HPDE6-E6E7 (cell line): Measurements from ENCODE around the gene RBBP8NL.

ENCODE experiments used
- DNase-seq: peaks from one replicate; pipeline ENCODE4 v3.0.0; 2011; ENCODE audit warnings: missing footprints; ENCODE audit errors: extremely low spot score

RBBP8NL gene

DNA sequence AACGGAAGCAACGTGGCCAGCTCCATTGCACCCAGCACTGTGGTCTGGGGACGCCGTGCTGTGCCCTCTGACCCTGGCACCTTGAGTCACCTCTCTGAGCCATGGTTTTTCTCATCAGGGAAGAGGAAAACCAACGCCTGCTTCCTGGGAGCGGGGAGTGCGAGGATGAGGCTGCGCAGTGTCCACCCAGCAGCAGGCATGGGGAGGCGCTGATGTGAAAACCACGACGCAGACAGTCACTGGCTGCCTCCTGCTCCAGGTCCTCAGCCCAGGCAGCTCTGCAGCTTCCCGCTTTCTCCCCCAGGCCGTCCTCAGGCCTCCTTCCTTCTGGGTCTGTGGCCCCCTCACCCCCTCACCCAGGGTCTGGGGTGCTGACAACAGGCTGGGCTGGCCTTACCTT, 34.5 kb upstream of the RBBP8NL start:
- no peak for DNase-seq

GRCh38 chr20:62461157-62461556, 33.8 kb upstream of the RBBP8NL start:
- no peak for DNase-seq

- no peak for DNase-seq
These were observed 33.3 kb upstream of the RBBP8NL start for GRCh38 chr20:62460678-62461077.

DNA sequence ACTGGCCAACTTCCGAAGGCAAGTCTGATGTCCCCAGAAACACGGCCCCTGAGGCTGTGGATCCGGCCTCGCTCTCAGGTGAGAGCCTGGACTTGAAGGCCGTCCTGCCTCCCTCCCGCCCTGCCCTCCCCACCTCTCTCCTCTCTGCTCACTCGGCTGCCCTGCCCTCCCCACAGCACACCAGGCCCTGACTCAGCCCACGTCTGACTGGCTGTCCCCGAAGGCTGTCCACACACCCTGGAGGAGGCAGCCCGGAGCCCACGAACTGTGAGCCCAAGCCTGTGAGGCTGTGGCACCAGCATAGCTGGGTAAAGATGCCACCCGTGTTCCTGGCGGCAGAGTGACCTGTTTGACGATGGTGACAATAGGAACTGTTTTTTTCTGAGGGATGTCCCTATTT, 32.1 kb upstream of the RBBP8NL start:
- DNase-seq = no peak

- no peak for DNase-seq
These were observed 31.2 kb upstream of the RBBP8NL start for GRCh38 chr20:62458275-62459251.

DNA sequence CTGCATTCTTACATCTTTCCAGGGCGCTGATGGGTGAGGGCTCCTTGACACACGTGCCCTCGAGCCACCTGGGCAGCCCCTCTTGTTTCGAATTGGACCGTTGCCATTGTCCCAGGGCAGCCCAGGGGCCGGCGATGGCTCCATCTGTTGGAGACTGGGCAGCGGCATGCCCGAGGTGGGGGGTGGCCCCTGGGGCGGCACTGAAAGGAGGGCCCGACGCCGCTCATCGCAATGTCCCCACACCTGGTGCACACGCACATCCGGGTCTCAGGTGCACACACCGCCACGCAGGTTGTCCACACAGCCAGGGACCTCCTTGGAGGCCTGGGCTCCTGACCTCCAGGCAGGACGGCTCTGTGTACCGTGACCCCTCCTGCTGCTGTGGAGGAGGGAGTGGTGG, 30.5 kb upstream of the RBBP8NL start:
- no peak for DNase-seq

GRCh38 chr20:62457098-62457497, 29.8 kb upstream of the RBBP8NL start:
- no peak for DNase-seq

- DNase-seq = no peak
These were observed 28.6 kb upstream of the RBBP8NL start for GRCh38 chr20:62455929-62456328.

- DNase-seq = no peak
These were observed 27.7 kb upstream of the RBBP8NL start for GRCh38 chr20:62454904-62455636.

GRCh38 chr20:62453186-62453808, 26.0 kb upstream of the RBBP8NL start:
- no peak for DNase-seq

DNA sequence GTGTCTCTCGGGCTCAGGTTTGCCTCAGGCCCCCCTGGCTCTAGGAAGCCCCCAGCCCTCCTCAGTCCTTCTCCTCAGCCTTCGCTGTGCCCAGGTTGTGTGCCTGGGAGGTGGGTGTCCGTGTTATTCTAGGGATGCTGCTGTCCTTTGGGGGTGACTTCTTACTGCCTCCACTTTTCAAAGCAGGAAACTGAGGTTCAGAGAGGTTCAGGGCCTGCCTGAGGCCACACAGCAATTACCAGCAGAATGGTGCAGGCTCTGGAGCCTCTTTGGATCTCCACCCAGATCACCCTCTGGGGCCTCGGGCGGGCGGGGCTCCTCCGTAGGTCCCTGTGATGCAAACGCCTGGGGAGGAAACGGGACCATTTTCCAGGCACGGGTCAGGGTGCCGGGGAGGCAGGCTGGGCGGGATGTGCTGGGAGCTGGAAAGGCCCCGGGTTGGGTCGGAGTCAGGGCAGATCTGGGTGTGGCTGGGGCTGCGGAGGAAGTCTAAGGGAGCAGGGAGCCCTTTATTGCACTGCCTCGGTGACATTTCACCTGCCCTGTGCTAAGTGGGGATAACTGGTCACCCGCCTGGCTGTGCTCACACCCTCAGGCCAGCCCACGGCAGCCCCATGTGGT, 25.2 kb upstream of the RBBP8NL start:
- DNase-seq = no peak

- DNase-seq = no peak
These were observed 24.6 kb upstream of the RBBP8NL start for GRCh38 chr20:62451970-62452369.

GRCh38 chr20:62451156-62451767, 23.9 kb upstream of the RBBP8NL start:
- no peak for DNase-seq

- DNase-seq = no peak
These were observed 22.8 kb upstream of the RBBP8NL start for GRCh38 chr20:62449951-62450691.

DNA sequence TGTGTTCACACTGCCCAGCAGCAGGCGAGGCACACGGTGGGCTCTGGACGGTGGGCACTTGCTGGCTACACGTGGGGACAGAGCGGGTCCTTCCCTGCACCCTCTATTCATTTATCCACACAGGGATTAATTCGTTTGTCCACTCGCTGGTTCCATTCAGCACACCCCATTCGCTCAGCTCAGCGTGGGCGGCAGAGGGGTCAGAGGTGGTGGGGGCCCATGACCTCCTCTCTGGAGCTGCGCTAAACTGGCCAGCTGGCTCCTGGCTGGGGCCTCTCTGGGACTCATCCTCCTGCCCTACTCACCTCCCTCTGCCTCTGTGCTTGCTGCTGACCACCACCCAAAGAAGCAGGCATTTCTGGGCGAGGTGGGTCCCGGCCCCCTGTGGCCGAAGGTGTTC, 21.4 kb upstream of the RBBP8NL start:
- DNase-seq = no peak

DNA sequence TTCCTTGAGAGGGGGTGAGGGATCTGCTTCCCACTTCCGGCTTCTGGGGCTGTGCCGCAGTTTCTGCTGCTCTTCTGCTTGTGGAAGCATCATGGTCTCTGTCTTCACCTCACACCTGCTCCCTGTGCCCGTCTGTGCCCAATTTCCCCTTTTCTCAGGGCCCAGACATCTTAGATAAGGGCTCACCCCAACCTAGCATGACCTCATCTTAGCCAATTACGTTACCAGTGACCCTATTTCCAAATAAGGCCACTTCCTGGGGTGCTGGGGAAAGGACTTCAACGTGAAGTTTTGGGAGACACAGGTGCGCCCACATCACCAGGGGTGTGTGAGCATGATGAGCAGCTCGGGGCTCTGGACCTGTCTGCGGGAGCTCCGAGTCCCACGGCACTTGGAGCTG, 20.7 kb upstream of the RBBP8NL start:
- no peak for DNase-seq

DNA sequence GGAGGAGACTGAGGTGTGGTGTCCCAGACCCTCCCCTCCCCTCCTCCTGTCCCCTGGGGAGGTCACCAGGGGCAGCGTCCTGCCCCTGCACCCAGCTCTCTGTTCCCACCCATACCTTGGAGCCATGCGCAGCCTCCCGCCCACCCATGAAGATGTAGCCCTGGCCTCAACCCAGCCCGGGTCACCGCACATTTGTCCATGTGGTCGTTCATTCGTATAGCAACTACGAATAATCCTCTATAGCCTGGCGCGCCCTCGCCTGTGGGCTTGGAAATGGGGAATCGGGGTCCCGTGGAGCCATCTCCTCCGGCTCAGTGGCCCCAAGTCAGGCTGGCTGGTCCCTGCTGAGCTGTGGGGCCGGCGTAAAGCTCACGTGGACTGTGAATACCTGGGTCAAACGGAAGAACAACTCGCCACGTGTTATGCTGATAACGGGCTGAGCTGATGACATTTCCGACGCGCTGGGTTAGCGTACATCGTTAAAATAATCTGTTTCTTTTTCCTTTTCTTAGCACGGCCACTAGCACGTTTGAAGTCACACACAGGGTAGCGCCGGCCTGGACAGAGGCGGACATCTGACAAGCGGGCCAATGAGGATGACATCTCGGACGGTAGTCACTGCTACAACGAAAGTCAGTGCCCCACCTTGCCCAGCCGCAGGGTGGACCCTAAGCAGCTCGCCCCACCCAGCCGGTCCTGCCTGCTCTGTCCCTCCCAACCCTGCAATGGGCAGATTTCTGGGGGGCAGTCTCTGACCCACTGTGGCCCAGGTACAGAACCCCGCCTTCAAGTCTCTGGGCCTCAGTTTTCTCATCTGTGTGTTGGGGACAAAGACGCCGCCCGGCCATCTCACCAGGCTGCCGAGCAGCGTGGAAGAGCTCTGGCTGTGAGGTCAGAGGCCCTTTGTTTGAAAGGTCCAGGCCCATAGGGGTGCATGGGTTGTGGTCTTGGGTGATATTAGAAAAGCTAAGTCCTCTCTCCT, 19.8 kb upstream of the RBBP8NL start:
- DNase-seq = no peak

GRCh38 chr20:62446481-62446880, 19.1 kb upstream of the RBBP8NL start:
- DNase-seq = no peak

DNA sequence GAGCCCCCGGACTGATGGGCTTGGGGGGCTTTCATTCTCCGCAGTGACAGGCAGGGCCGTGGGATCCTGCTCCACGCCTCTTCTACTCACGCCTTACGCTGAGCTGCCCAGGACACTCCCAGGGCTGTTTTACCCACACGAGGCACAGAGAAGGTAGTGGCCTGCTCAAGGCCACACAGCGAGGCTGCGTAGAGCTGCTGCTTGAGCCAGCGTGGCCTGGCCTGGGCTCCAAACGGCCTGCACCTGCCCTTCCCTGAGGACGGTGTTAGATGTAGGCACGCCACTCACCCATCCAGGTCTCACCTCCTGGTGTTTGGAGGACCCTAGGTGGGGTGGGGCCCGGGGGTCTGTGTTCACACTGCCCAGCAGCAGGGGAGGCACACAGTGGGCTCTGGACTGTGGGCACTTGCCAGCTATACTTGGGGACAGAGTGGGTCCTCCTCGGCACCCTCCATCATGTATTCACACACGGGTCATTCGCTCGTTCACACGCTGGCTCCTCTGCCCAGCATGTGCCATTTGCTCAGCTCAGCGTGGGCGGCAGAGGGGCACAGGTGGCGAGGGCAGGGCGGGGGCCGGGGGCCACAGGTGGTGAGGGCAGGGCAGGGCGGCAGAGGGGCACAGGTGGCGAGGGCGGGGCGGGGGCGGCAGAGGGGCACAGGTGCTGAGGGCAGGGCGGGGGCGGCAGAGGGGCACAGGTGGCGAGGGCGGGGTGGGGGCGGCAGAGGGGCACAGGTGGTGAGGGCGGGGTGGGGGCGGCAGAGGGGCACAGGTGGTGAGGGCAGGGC, 18.4 kb upstream of the RBBP8NL start:
- no peak for DNase-seq
